HepG2 (cell line): Measurements from ENCODE around the gene PRKACB. TPM values are rescaled to one million over a fixed set of nuclear protein-coding genes. Genes with fewer than 3 reads are reported as not detected.
A peak's percentile ranks its signal among the peaks of the same experiment; 100 is the strongest.

Source experiments
- AGO1 ChIP-seq: fragments of 200-400 bp; formaldehyde crosslinking; IDR thresholded peaks from 2 replicates; pipeline ENCODE4 v1.6.1; 2017; ENCODE audit warnings: mild to moderate bottlenecking, low read depth, low read length, moderate library complexity; ENCODE audit not compliant: poor library complexity, severe bottlenecking
- ETV6 ChIP-seq: sonication (generic); formaldehyde crosslinking; conservative IDR thresholded peaks from 2 replicates; pipeline ENCODE4 v1.4.0; 2020; ENCODE audit warnings: missing genetic modification reagents
- FOXA1 ChIP-seq, 2 experiments: fragments of 450-650 bp in 1 of 2; sonication (generic) in 1 of 2; formaldehyde crosslinking in 1 of 2; IDR thresholded peaks; 2 replicates each; pipeline versions ENCODE4 v1.4.0 to v1.6.1; 2016 to 2020; ENCODE audit warnings: missing genetic modification reagents in 1 of 2
- FOXC1 ChIP-seq: sonication (generic); formaldehyde crosslinking; IDR thresholded peaks from 2 replicates; pipeline ENCODE4 v1.8.0; 2022; ENCODE audit warnings: mild to moderate bottlenecking, missing genetic modification reagents, borderline replicate concordance
- GATAD2A ChIP-seq: IDR thresholded peaks from 2 replicates; pipeline ENCODE4 v1.6.1; 2016
- HIC2 ChIP-seq: sonication (generic); formaldehyde crosslinking; IDR thresholded peaks from 2 replicates; pipeline ENCODE4 v1.9.0; 2022; ENCODE audit warnings: low read depth, missing genetic modification reagents
- ISX ChIP-seq: sonication (generic); formaldehyde crosslinking; conservative IDR thresholded peaks from 2 replicates; pipeline ENCODE4 v1.5.0; 2020; ENCODE audit warnings: missing genetic modification reagents
- PHF5A ChIP-seq: IDR thresholded peaks from one replicate; pipeline ENCODE4 v1.6.1; 2018; ENCODE audit warnings: low read depth, missing genetic modification reagents; ENCODE audit not compliant: unreplicated experiment
- SETDB1 ChIP-seq: sonication (generic); formaldehyde crosslinking; IDR thresholded peaks from 2 replicates; pipeline ENCODE4 v1.5.1; 2020; ENCODE audit warnings: missing genetic modification reagents, mild to moderate bottlenecking, borderline replicate concordance
- SKI ChIP-seq: fragments of 450-650 bp; IDR thresholded peaks from one replicate; pipeline ENCODE4 v1.6.1; 2018; ENCODE audit warnings: mild to moderate bottlenecking; ENCODE audit not compliant: partially characterized antibody
- SNAPC4 ChIP-seq: sonication (generic); formaldehyde crosslinking; IDR thresholded peaks from 2 replicates; pipeline ENCODE4 v1.4.0; 2020; ENCODE audit warnings: mild to moderate bottlenecking, missing genetic modification reagents
- SRSF1 ChIP-seq: fragments of 200-400 bp; formaldehyde crosslinking; optimal IDR thresholded peaks from 2 replicates; pipeline ENCODE3; 2017; ENCODE audit warnings: mild to moderate bottlenecking, low read depth, low read length, moderate library complexity
- TBL1XR1 ChIP-seq: fragments of 150-350 bp; IDR thresholded peaks from 2 replicates; pipeline ENCODE4 v1.6.1; 2014; ENCODE audit warnings: borderline replicate concordance, low read length; ENCODE audit not compliant: partially characterized antibody
- ZIK1 ChIP-seq: sonication (generic); formaldehyde crosslinking; IDR thresholded peaks from 2 replicates; pipeline ENCODE4 v1.5.0; 2020; ENCODE audit warnings: mild to moderate bottlenecking, low read depth, missing genetic modification reagents, borderline replicate concordance
- ZNF12 ChIP-seq: sonication (generic); formaldehyde crosslinking; IDR thresholded peaks from 2 replicates; pipeline ENCODE4 v1.5.0; 2020; ENCODE audit warnings: missing genetic modification reagents
- ZNF263 ChIP-seq: sonication (generic); formaldehyde crosslinking; IDR thresholded peaks from 2 replicates; pipeline ENCODE4 v1.4.0; 2020; ENCODE audit warnings: missing genetic modification reagents
- ZNF264 ChIP-seq: sonication (generic); formaldehyde crosslinking; IDR thresholded peaks from 2 replicates; pipeline ENCODE4 v1.4.0; 2020; ENCODE audit warnings: missing genetic modification reagents
- ZNF431 ChIP-seq: sonication (generic); formaldehyde crosslinking; IDR thresholded peaks from 2 replicates; pipeline ENCODE4 v1.9.0; 2022; ENCODE audit warnings: missing genetic modification reagents, low read depth, mild to moderate bottlenecking, borderline replicate concordance
- ZNF674 ChIP-seq: sonication (generic); formaldehyde crosslinking; IDR thresholded peaks from 2 replicates; pipeline ENCODE4 v1.5.0; 2020; ENCODE audit warnings: low read depth, mild to moderate bottlenecking, missing genetic modification reagents
- ZNF788 ChIP-seq: sonication (generic); formaldehyde crosslinking; IDR thresholded peaks from 2 replicates; pipeline ENCODE4 v1.5.0; 2020; ENCODE audit warnings: mild to moderate bottlenecking, missing genetic modification reagents, borderline replicate concordance
- ZSCAN20 ChIP-seq: sonication (generic); formaldehyde crosslinking; IDR thresholded peaks from 2 replicates; pipeline ENCODE4 v1.4.0; 2020; ENCODE audit warnings: missing genetic modification reagents, mild to moderate bottlenecking, borderline replicate concordance
- polyA plus RNA-seq, 8 experiments: library from polyadenylated mRNA; depleted of rRNA in 3 of 8; stranded (reverse) in 7 of 8; unstranded in 1 of 8; fragments of >200 nt; fragmentation: Illumina TruSeq in 4 of 8; extraction: Trizol in 4 of 8; gene quantifications; 2 replicates each; pipeline versions ENCODE4 v1.2.1 to v1.2.3, GENCODE V29; 2011 to 2016; ENCODE audit warnings: low read depth in 4 of 8, missing spikeins in 1 of 8, mixed read lengths in 1 of 8; ENCODE audit not compliant: insufficient read depth in 1 of 8
- total RNA-seq, 5 experiments: library from RNA; depleted of rRNA; stranded (reverse); fragments of >200 nt; fragmentation: Illumina TruSeq; extraction: Trizol; gene quantifications; 2 replicates each; pipeline ENCODE4 v1.2.3, GENCODE V29; 2016; ENCODE audit warnings: low read depth in 1 of 5
- TF ChIP-seq, protein P1 (sequence below): IDR thresholded peaks from 2 replicates; pipeline ENCODE4 v1.6.1; 2016; ENCODE audit warnings: low read depth, borderline replicate concordance
- TF ChIP-seq, protein P2 (sequence below): sonication (generic); formaldehyde crosslinking; IDR thresholded peaks from 2 replicates; pipeline ENCODE4 v1.4.0; 2020; ENCODE audit warnings: missing genetic modification reagents

Gene PRKACB
- total and polyA plus RNA-seq, 2 of the 13 experiments (the other 11 are each of a cell fraction or from before 2014, with no cell fraction given) = 3.5 to 5.8 TPM

GRCh38 chr1:84253891-84254290 is 109.8 kb downstream of the PRKACB start (continued):
- TF ChIP-seq SNAPC4 (CRISPR knock-in tag) (no peak), ZSCAN20 (CRISPR knock-in tag) (no peak), FOXA1 (IDR thresholded peaks at IDR 0.05) (no peak), FOXA1 (CRISPR knock-in tag; IDR thresholded peaks at IDR 0.05) (no peak), ZIK1 (CRISPR knock-in tag) (no peak), HIC2 (CRISPR knock-in tag) (0 out of 2 replicates have a peak, but pooled peaks have one; percentile 50), ZNF264 (CRISPR knock-in tag) (no peak), ZNF12 (CRISPR knock-in tag) (no peak), ISX (no peak), TBL1XR1 (no peak), ZNF431 (CRISPR knock-in tag) (no peak), ZNF674 (CRISPR knock-in tag) (no peak), SKI (peak; percentile 23), PHF5A (CRISPR knock-in tag) (no peak), SETDB1 (no peak), FOXC1 (CRISPR knock-in tag) (no peak), ZNF788 (CRISPR knock-in tag) (no peak), GATAD2A (CRISPR knock-in tag) (peak; percentile 38; the same call in 1 of the 2 replicates), SRSF1 (no peak), ETV6 (CRISPR knock-in tag) (no peak), ZNF263 (CRISPR knock-in tag) (peak; percentile 65), AGO1 (no peak)
- TF ChIP-seq, protein P1, sequence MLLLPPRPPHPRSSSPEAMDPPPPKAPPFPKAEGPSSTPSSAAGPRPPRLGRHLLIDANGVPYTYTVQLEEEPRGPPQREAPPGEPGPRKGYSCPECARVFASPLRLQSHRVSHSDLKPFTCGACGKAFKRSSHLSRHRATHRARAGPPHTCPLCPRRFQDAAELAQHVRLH = no peak
- TF ChIP-seq, protein P2, sequence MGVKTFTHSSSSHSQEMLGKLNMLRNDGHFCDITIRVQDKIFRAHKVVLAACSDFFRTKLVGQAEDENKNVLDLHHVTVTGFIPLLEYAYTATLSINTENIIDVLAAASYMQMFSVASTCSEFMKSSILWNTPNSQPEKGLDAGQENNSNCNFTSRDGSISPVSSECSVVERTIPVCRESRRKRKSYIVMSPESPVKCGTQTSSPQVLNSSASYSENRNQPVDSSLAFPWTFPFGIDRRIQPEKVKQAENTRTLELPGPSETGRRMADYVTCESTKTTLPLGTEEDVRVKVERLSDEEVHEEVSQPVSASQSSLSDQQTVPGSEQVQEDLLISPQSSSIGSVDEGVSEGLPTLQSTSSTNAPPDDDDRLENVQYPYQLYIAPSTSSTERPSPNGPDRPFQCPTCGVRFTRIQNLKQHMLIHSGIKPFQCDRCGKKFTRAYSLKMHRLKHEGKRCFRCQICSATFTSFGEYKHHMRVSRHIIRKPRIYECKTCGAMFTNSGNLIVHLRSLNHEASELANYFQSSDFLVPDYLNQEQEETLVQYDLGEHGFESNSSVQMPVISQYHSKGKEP (CRISPR knock-in tag) = no peak
